ENCODE results near the gene PMM2. TPM values are rescaled to one million over a fixed set of nuclear protein-coding genes. Genes with fewer than 3 reads are reported as not detected.

PMM2 gene
- total and polyA plus RNA-seq, 12 donors, result 7.4 to 81.1 (median 26.3) TPM

GRCh38 chr16:8851761-8852403, 54.2 kb downstream of the PMM2 start:
- Histone ChIP-seq H3K27ac (peak overlapping the region in 4 of 5 donors; percentile 2 to 87 (median 48)), H3K4me3 (no peak overlapping the region), H3K27me3 (no peaks in the 10 kb centered on the region), H3K9me3 (replicated peaks in 1 of 3) (no peaks in the 10 kb centered on the region), H3K4me1 (replicated peaks in 1 of 2) (peaks cover 18 to 27% of the 10 kb centered on the region in 2 donors), H3K36me3 (replicated peaks in 1 of 2) (peaks cover 0 to 64% of the 10 kb centered on the region in 2 donors)
- 79 to 88% (median 86%) methylated on average over 6 to 8 of the region's 8 CpGs for WGBS, 4 donors
- intact Hi-C loops (cut with DNase I), result no loop called here
- DNase-seq, result peak in 1 of 7 donors; percentile 22
- TF ChIP-seq POLR2A (IDR thresholded peaks at IDR 0.05) (no peak), CTCF (IDR thresholded peaks at IDR 0.05) (no peak)

GRCh38 chr16:8852534-8852933, 54.9 kb downstream of the PMM2 start:
- Histone ChIP-seq H3K36me3 (replicated peaks in 1 of 2) (peaks cover 0 to 66% of the 10 kb centered on the region in 2 donors), H3K4me1 (replicated peaks in 1 of 2) (peaks cover 18 to 27% of the 10 kb centered on the region in 2 donors), H3K27me3 (no peaks in the 10 kb centered on the region), H3K4me3 (no peak overlapping the region), H3K27ac (peak overlapping the region in 2 of 5 donors; percentile 23 to 87), H3K9me3 (replicated peaks in 1 of 3) (no peaks in the 10 kb centered on the region)
- intact Hi-C loops (cut with DNase I), result no loop called here
- TF ChIP-seq CTCF (IDR thresholded peaks at IDR 0.05) (no peak), POLR2A (IDR thresholded peaks at IDR 0.05) (no peak)
- 77 to 82% (median 77%) methylated on average over 8 of the region's 8 CpGs for WGBS, 4 donors
- peak in 1 of 7 donors; percentile 16 for DNase-seq

- peaks cover 0 to 64% of the 10 kb centered on the region in 2 donors for H3K36me3 ChIP-seq (replicated peaks in 1 of 2)
- TF ChIP-seq POLR2A (IDR thresholded peaks at IDR 0.05), result no peak
- no peak for TF ChIP-seq CTCF (IDR thresholded peaks at IDR 0.05)
- H3K4me1 ChIP-seq (replicated peaks in 1 of 2), result peaks cover 18 to 27% of the 10 kb centered on the region in 2 donors
- peak in 3 of 7 donors; percentile 53 to 58 (median 54) for DNase-seq
- 55 to 72% (median 65%) methylated on average over 7 of the region's 7 CpGs for WGBS, 4 donors
- H3K4me3 ChIP-seq, result no peak overlapping the region
- intact Hi-C loops (cut with DNase I), result no loop called here
- H3K27ac ChIP-seq, result peak overlapping the region in 2 of 5 donors; percentile 23 to 87
- H3K9me3 ChIP-seq (replicated peaks in 1 of 3), result no peaks in the 10 kb centered on the region
- no peaks in the 10 kb centered on the region for H3K27me3 ChIP-seq
These were observed 55.5 kb downstream of the PMM2 start for GRCh38 chr16:8853150-8853549.

- intact Hi-C loops (cut with DNase I), result no loop called here
- peaks cover 18 to 27% of the 10 kb centered on the region in 2 donors for H3K4me1 ChIP-seq (replicated peaks in 1 of 2)
These were observed 56.0 kb downstream of the PMM2 start for GRCh38 chr16:8853611-8854010.

More at GRCh38 chr16:8853611-8854010, 56.0 kb downstream of the PMM2 start:
- H3K36me3 ChIP-seq (replicated peaks in 1 of 2), result peaks cover 0 to 66% of the 10 kb centered on the region in 2 donors
- WGBS, 4 donors, result 90 to 94% (median 92%) methylated on average over 7 of the region's 7 CpGs
- peak overlapping the region in 2 of 5 donors; percentile 23 to 87 for H3K27ac ChIP-seq
- H3K27me3 ChIP-seq, result no peaks in the 10 kb centered on the region
- no peaks in the 10 kb centered on the region for H3K9me3 ChIP-seq (replicated peaks in 1 of 3)
- TF ChIP-seq CTCF (IDR thresholded peaks at IDR 0.05) (no peak), POLR2A (IDR thresholded peaks at IDR 0.05) (no peak)
- DNase-seq, result peak in 1 of 7 donors; percentile 15
- no peak overlapping the region for H3K4me3 ChIP-seq

Data from adrenal gland (tissue), 12 donors.